OCI-LY1 (cell line): Measurements from ENCODE around the gene FOXD1.

Experiments used
- CTCF ChIP-seq: fragments of 200-600 bp; sonication (generic), shearing (Covaris generic); IDR thresholded peaks from 2 replicates; pipeline ENCODE4 v1.5.1; 2017; ENCODE audit warnings: mild to moderate bottlenecking, antibody characterized with exemption, low read length, moderate library complexity, mixed read lengths
- EZH2 ChIP-seq: fragments of 200-600 bp; sonication (generic), shearing (Covaris generic); IDR thresholded peaks from 2 replicates; pipeline ENCODE4 v1.8.0; 2017; ENCODE audit warnings: borderline replicate concordance, mixed run types, mild to moderate bottlenecking, antibody characterized with exemption, low read length, moderate library complexity, mixed read lengths

GRCh38 chr5:73411936-73412596 is 36.5 kb downstream of the FOXD1 start:
- TF ChIP-seq CTCF = no peak
- no peak for TF ChIP-seq EZH2
